Neural cell (in vitro differentiated cells): Measurements from ENCODE around the gene NCKAP5. TPM values are rescaled to one million over a fixed set of nuclear protein-coding genes. Genes with fewer than 3 reads are reported as not detected.

Experiments
- H2AFZ ChIP-seq: fragments of 200-600, 300-800 bp; sonication (generic), shearing (Covaris generic); 2 replicates; pipeline ENCODE4 v1.6.0; 2014; ENCODE audit warnings: low read depth, mild to moderate bottlenecking, antibody characterized with exemption, low read length, moderate library complexity
- H3F3A ChIP-seq: fragments of 200-600 bp; shearing (Covaris generic); 2 replicates; pipeline ENCODE4 v1.6.1; 2016; ENCODE audit warnings: mild to moderate bottlenecking, moderate library complexity, mixed read lengths, antibody characterized with exemption, low read length; ENCODE audit not compliant: insufficient read depth, poor library complexity, severe bottlenecking
- H3K27ac ChIP-seq: fragments of 200-600, 300-800 bp; sonication (generic), shearing (Covaris generic); 2 replicates; pipeline ENCODE4 v1.5.1; 2014; ENCODE audit warnings: mild to moderate bottlenecking, low read length, moderate library complexity
- H3K27me3 ChIP-seq: fragments of 300-800, 200-600 bp; sonication (generic), shearing (Covaris generic); 2 replicates; pipeline ENCODE4 v1.6.0; 2014; ENCODE audit warnings: mild to moderate bottlenecking, low read depth, low read length, moderate library complexity; ENCODE audit not compliant: insufficient read depth
- H3K36me3 ChIP-seq: fragments of 300-800, 200-600 bp; sonication (generic), shearing (Covaris generic); 2 replicates; pipeline ENCODE4 v1.5.1; 2014; ENCODE audit warnings: mild to moderate bottlenecking, antibody characterized with exemption, low read length, moderate library complexity; ENCODE audit not compliant: insufficient read depth
- H3K4me2 ChIP-seq: fragments of 300-800, 200-600 bp; sonication (generic), shearing (Covaris generic); 2 replicates; pipeline ENCODE4 v1.6.0; 2014; ENCODE audit warnings: mild to moderate bottlenecking, low read length
- H3K4me3 ChIP-seq: fragments of 300-800, 200-600 bp; sonication (generic), shearing (Covaris generic); 2 replicates; pipeline ENCODE4 v1.5.1; 2014; ENCODE audit warnings: mild to moderate bottlenecking, low read length, moderate library complexity
- H3K79me2 ChIP-seq: fragments of 200-600 bp; shearing (Covaris generic); replicated peaks from 2 replicates; pipeline ENCODE4 v1.6.0; 2014; ENCODE audit warnings: mild to moderate bottlenecking, low read length, moderate library complexity; ENCODE audit not compliant: insufficient read depth
- H3K9ac ChIP-seq: fragments of 300-800, 200-600 bp; sonication (generic), shearing (Covaris generic); 2 replicates; pipeline ENCODE4 v1.6.1; 2016; ENCODE audit warnings: mild to moderate bottlenecking, low read length, mixed read lengths
- H3K9me2 ChIP-seq: fragments of 200-600 bp; shearing (Covaris generic); 2 replicates; pipeline ENCODE4 v1.6.1; 2016; ENCODE audit warnings: mild to moderate bottlenecking, low read length, mixed read lengths; ENCODE audit not compliant: insufficient read depth
- H3K9me3 ChIP-seq: fragments of 200-600, 300-800 bp; sonication (generic), shearing (Covaris generic); 2 replicates; pipeline ENCODE4 v1.6.1; 2016; ENCODE audit warnings: mild to moderate bottlenecking, mixed run types, low read length, moderate library complexity, mixed read lengths
- H4K20me1 ChIP-seq: fragments of 200-600 bp; shearing (Covaris generic); 2 replicates; pipeline ENCODE4 v1.6.1; 2016; ENCODE audit warnings: mild to moderate bottlenecking, mixed run types; ENCODE audit not compliant: insufficient read depth
- EP300 ChIP-seq: fragments of 450-650 bp; conservative IDR thresholded peaks from 2 replicates; pipeline ENCODE4 v1.6.1; 2014; ENCODE audit warnings: antibody characterized with exemption, mild to moderate bottlenecking, moderate library complexity; ENCODE audit not compliant: poor library complexity, severe bottlenecking
- EZH2 ChIP-seq: fragments of 200-600, 300-800 bp; shearing (Covaris generic), sonication (generic); IDR thresholded peaks from 2 replicates; pipeline ENCODE4 v1.6.1; 2014; ENCODE audit warnings: antibody characterized with exemption, low read length, borderline replicate concordance, mild to moderate bottlenecking; ENCODE audit not compliant: insufficient read depth, poor library complexity, severe bottlenecking
- POLR2AphosphoS5 ChIP-seq: IDR thresholded peaks from 2 replicates; pipeline ENCODE4 v1.6.1; 2012
- RAD21 ChIP-seq: fragments of 450-650 bp; conservative IDR thresholded peaks from 2 replicates; pipeline ENCODE4 v1.6.1; 2014; ENCODE audit warnings: antibody characterized with exemption, mild to moderate bottlenecking, moderate library complexity
- SMC3 ChIP-seq: fragments of 450-650 bp; conservative IDR thresholded peaks from 2 replicates; pipeline ENCODE4 v1.6.1; 2014; ENCODE audit warnings: antibody characterized with exemption, mild to moderate bottlenecking, moderate library complexity; ENCODE audit not compliant: poor library complexity
- TAF1 ChIP-seq: IDR thresholded peaks from 2 replicates; pipeline ENCODE4 v1.6.1; 2012; ENCODE audit warnings: low read depth
- polyA plus RNA-seq: library from polyadenylated mRNA; depleted of rRNA; stranded (reverse); fragments of >200 nt; gene quantifications from 2 replicates; pipeline ENCODE4 v1.2.3, GENCODE V29; 2014
- TF ChIP-seq, protein P1 (sequence below): fragments of 450-650 bp; IDR thresholded peaks from 2 replicates; pipeline ENCODE4 v1.5.1; 2014; ENCODE audit warnings: antibody characterized with exemption, mild to moderate bottlenecking, moderate library complexity; ENCODE audit not compliant: poor library complexity, severe bottlenecking
- TF ChIP-seq, protein P2 (sequence below): IDR thresholded peaks from 2 replicates; pipeline ENCODE4 v1.6.1; 2012; ENCODE audit warnings: borderline replicate concordance

The NCKAP5 gene
- polyA plus RNA-seq, 1 donor from 2014 or later = 2.4 TPM

- Histone ChIP-seq H3K4me3 (no peak overlapping the region), H2AFZ (no peak overlapping the region), H3K27ac (no peak overlapping the region), H3K79me2 (no peaks in the 10 kb centered on the region), H3K9me3 (no peaks in the 10 kb centered on the region), H3K27me3 (no peaks in the 10 kb centered on the region), H3K4me2 (no peak overlapping the region), H4K20me1 (no peaks in the 10 kb centered on the region), H3K9me2 (no peaks in the 10 kb centered on the region), H3K9ac (no peak overlapping the region), H3K36me3 (no peaks in the 10 kb centered on the region), H3F3A (no peaks in the 10 kb centered on the region)
- TF ChIP-seq POLR2AphosphoS5 (no peak), TAF1 (no peak)
- TF ChIP-seq, protein P1, sequence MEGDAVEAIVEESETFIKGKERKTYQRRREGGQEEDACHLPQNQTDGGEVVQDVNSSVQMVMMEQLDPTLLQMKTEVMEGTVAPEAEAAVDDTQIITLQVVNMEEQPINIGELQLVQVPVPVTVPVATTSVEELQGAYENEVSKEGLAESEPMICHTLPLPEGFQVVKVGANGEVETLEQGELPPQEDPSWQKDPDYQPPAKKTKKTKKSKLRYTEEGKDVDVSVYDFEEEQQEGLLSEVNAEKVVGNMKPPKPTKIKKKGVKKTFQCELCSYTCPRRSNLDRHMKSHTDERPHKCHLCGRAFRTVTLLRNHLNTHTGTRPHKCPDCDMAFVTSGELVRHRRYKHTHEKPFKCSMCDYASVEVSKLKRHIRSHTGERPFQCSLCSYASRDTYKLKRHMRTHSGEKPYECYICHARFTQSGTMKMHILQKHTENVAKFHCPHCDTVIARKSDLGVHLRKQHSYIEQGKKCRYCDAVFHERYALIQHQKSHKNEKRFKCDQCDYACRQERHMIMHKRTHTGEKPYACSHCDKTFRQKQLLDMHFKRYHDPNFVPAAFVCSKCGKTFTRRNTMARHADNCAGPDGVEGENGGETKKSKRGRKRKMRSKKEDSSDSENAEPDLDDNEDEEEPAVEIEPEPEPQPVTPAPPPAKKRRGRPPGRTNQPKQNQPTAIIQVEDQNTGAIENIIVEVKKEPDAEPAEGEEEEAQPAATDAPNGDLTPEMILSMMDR = no peak
Measured at GRCh38 chr2:133312038-133312729, 256.1 kb downstream of the NCKAP5 start.

GRCh38 chr2:133306236-133306635 lies 262.0 kb downstream of the NCKAP5 start:
- H3K9me3 ChIP-seq = no peaks in the 10 kb centered on the region
- no peak overlapping the region for H3K9ac ChIP-seq
- no peaks in the 10 kb centered on the region for H3F3A ChIP-seq
- no peak overlapping the region for H2AFZ ChIP-seq
- H4K20me1 ChIP-seq = no peaks in the 10 kb centered on the region
- no peaks in the 10 kb centered on the region for H3K36me3 ChIP-seq
- H3K9me2 ChIP-seq = no peaks in the 10 kb centered on the region
- no peak overlapping the region for H3K27ac ChIP-seq
- H3K27me3 ChIP-seq = no peaks in the 10 kb centered on the region
- TF ChIP-seq, protein P1 = no peak
- TF ChIP-seq SMC3 (no peak), EZH2 (no peak), RAD21 (no peak), TAF1 (no peak), EP300 (no peak)
- TF ChIP-seq, protein P2, sequence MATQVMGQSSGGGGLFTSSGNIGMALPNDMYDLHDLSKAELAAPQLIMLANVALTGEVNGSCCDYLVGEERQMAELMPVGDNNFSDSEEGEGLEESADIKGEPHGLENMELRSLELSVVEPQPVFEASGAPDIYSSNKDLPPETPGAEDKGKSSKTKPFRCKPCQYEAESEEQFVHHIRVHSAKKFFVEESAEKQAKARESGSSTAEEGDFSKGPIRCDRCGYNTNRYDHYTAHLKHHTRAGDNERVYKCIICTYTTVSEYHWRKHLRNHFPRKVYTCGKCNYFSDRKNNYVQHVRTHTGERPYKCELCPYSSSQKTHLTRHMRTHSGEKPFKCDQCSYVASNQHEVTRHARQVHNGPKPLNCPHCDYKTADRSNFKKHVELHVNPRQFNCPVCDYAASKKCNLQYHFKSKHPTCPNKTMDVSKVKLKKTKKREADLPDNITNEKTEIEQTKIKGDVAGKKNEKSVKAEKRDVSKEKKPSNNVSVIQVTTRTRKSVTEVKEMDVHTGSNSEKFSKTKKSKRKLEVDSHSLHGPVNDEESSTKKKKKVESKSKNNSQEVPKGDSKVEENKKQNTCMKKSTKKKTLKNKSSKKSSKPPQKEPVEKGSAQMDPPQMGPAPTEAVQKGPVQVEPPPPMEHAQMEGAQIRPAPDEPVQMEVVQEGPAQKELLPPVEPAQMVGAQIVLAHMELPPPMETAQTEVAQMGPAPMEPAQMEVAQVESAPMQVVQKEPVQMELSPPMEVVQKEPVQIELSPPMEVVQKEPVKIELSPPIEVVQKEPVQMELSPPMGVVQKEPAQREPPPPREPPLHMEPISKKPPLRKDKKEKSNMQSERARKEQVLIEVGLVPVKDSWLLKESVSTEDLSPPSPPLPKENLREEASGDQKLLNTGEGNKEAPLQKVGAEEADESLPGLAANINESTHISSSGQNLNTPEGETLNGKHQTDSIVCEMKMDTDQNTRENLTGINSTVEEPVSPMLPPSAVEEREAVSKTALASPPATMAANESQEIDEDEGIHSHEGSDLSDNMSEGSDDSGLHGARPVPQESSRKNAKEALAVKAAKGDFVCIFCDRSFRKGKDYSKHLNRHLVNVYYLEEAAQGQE = no peak
- no peak overlapping the region for H3K4me2 ChIP-seq
- no peaks in the 10 kb centered on the region for H3K79me2 ChIP-seq
- H3K4me3 ChIP-seq = no peak overlapping the region
